Measurements from ENCODE around the gene SLC25A25. TPM values are rescaled to one million over a fixed set of nuclear protein-coding genes. Genes with fewer than 3 reads are reported as not detected.

SLC25A25 gene
- total RNA-seq, 1 donor from 2014 or later, result 18.0 TPM

GRCh38 chr9:128155736-128156500 is 87.9 kb downstream of the SLC25A25 start:
- Mint-ChIP-seq H3K4me1 (ENCODE audit: unreplicated experiment) (peaks cover 3% of the 10 kb centered on the region), H3K9me3 (ENCODE audit: unreplicated experiment) (no peaks in the 10 kb centered on the region), H3K27ac (ENCODE audit: unreplicated experiment) (no peak overlapping the region), H3K27me3 (ENCODE audit: unreplicated experiment) (no peaks in the 10 kb centered on the region), H3K36me3 (ENCODE audit: unreplicated experiment) (no peaks in the 10 kb centered on the region), H3K4me3 (ENCODE audit: unreplicated experiment) (no peak overlapping the region)
- DNase-seq (ENCODE audit: extremely low spot score, unreplicated experiment), result no peak
- TF ChIP-seq CTCF (IDR thresholded peaks at IDR 0.05), result no peak

Other genes starting within 250 kb of the SLC25A25 start
- gene ENG, start 213.6 kb upstream of the SLC25A25 start, total RNA-seq, result 140 and 143 TPM in 2 replicates
- gene AK1, start 190.6 kb upstream of the SLC25A25 start, total RNA-seq, result 57.6 and 65.8 TPM in 2 replicates
- 73.4 and 77.0 TPM in 2 replicates for gene ST6GALNAC6, start 168.6 kb upstream of the SLC25A25 start, total RNA-seq
- 21.4 and 25.1 TPM in 2 replicates for gene ST6GALNAC4, start 151.2 kb upstream of the SLC25A25 start, total RNA-seq
- 2.6 and 2.9 TPM in 2 replicates for gene PIP5KL1, start 137.5 kb upstream of the SLC25A25 start, total RNA-seq
- gene DPM2, start 130.4 kb upstream of the SLC25A25 start, total RNA-seq, result 29.2 and 31.6 TPM in 2 replicates
- gene EEIG1, start 87.2 kb upstream of the SLC25A25 start, total RNA-seq, result 39.4 and 41.4 TPM in 2 replicates
- gene NAIF1, start 912 bp upstream of the SLC25A25 start, total RNA-seq, result 8.4 and 8.8 TPM in 2 replicates
- gene PTGES2, start 59.5 kb downstream of the SLC25A25 start, total RNA-seq, result 79.2 and 80.3 TPM in 2 replicates
- gene LCN2, start 81.2 kb downstream of the SLC25A25 start, total RNA-seq, result not detected in 2 replicates
- 93.3 and 93.9 TPM in 2 replicates for gene BBLN, start 92.0 kb downstream of the SLC25A25 start, total RNA-seq
- 147 and 170 TPM in 2 replicates for gene CIZ1, start 123.3 kb downstream of the SLC25A25 start, total RNA-seq
- gene DNM1, start 135.1 kb downstream of the SLC25A25 start, total RNA-seq, result 40.2 and 45.4 TPM in 2 replicates
- 176 and 184 TPM in 2 replicates for gene GOLGA2, start 207.8 kb downstream of the SLC25A25 start, total RNA-seq
- gene SWI5, start 208.0 kb downstream of the SLC25A25 start, total RNA-seq, result 24.7 and 26.4 TPM in 2 replicates